HCT116 (cell line): ENCODE measurements around the gene MOCS1. TPM values are rescaled to one million over a fixed set of nuclear protein-coding genes. Genes with fewer than 3 reads are reported as not detected.
A peak's percentile ranks its signal among the peaks of the same experiment; 100 is the strongest.

Source experiments
- ATAC-seq: fragments of 200-7000 bp; cut with Tn5 transposase; 2 replicates; pipeline ENCODE4 v1.9.1; 2020; ENCODE audit warnings: mild to moderate bottlenecking, moderate library complexity
- BruUV-seq: library from RNA; stranded (reverse); fragments of 400-500 nt; replicated peaks from 2 replicates; lab custom pipeline; 2021; lab: Mats Ljungman, UMichigan
- CTCF ChIA-PET: fragments of 300-600 bp; sonication (Branson Sonifier 250); formaldehyde crosslinking; loops from one replicate; lab custom pipeline; 2021; ENCODE audit warnings: antibody characterized with exemption; lab: Charles Lee
- POLR2A ChIA-PET: fragments of 300-600, 350-600 bp; sonication (Branson Sonifier 250); formaldehyde crosslinking; loops from one replicate; lab custom pipeline; 2021; ENCODE audit warnings: antibody characterized with exemption; lab: Charles Lee
- RAD21 ChIA-PET, 2 experiments: fragments of 300-600 bp; sonication (Branson Sonifier 250); formaldehyde crosslinking; loops; one replicate each; lab custom pipeline; 2023; ENCODE audit warnings: low total read pairs in 2 of 2; ENCODE audit not compliant: uncharacterized antibody in 2 of 2, unreplicated experiment in 2 of 2, low non-redundant PET in 1 of 2; lab: Charles Lee
- DNase-seq: peaks from one replicate; pipeline ENCODE4 v3.0.0-alpha.2; 2010; ENCODE audit warnings: low read depth, low spot score
- H2AFZ ChIP-seq: fragments of 200-600 bp; shearing (Covaris generic), sonication (generic); 2 replicates; pipeline ENCODE4 v1.6.1; 2017; ENCODE audit warnings: low read depth, mixed run types, mixed read lengths, antibody characterized with exemption, low read length; ENCODE audit not compliant: poor library complexity, severe bottlenecking
- H3K27ac ChIP-seq: 2 replicates; pipeline ENCODE4 v1.5.1; 2012; ENCODE audit warnings: low read depth, low read length
- H3K27me3 ChIP-seq: fragments of 200-600 bp; sonication (generic); 2 replicates; pipeline ENCODE4 v1.6.1; 2016; ENCODE audit warnings: mixed run types, low read length, mixed read lengths; ENCODE audit not compliant: insufficient read depth
- H3K36me3 ChIP-seq, 2 experiments: fragments of 200-500 bp in 1 of 2; fragments of 200-600 bp in 1 of 2; sonication (Bioruptor generic) in 1 of 2; sonication (generic) in 1 of 2; 2 replicates each; pipeline versions ENCODE4 v1.5.1 to v1.6.1; 2014 to 2016; ENCODE audit warnings: low read length in 2 of 2, inconsistent platforms in 1 of 2, mixed read lengths in 1 of 2, mixed run types in 1 of 2; ENCODE audit not compliant: insufficient read depth in 2 of 2, control insufficient read depth in 1 of 2
- H3K4me1 ChIP-seq, 2 experiments: fragments of 200-600 bp in 1 of 2; sonication (generic) in 1 of 2; 2 replicates each; pipeline versions ENCODE4 v1.5.1 to v1.6.1; 2012 to 2017; ENCODE audit warnings: low read length in 2 of 2, inconsistent platforms in 1 of 2, mild to moderate bottlenecking in 1 of 2, mixed read lengths in 1 of 2, mixed run types in 1 of 2, moderate library complexity in 1 of 2; ENCODE audit not compliant: insufficient read depth in 2 of 2, control insufficient read depth in 1 of 2
- H3K4me2 ChIP-seq: fragments of 200-600 bp; sonication (generic); 2 replicates; pipeline ENCODE4 v1.6.1; 2017; ENCODE audit warnings: mixed run types, low read length, mixed read lengths
- H3K4me3 ChIP-seq, 2 experiments: fragments of 200-600 bp in 1 of 2; sonication (generic) in 1 of 2; replicated peaks in 1 of 2; 2 replicates each; pipeline ENCODE4 v1.5.1; 2011 to 2016; ENCODE audit warnings: low read length in 2 of 2, control low read depth in 1 of 2, low read depth in 1 of 2, mild to moderate bottlenecking in 1 of 2, mixed read lengths in 1 of 2, mixed run types in 1 of 2
- H3K79me2 ChIP-seq: fragments of 200-600 bp; sonication (generic); 2 replicates; pipeline ENCODE4 v1.6.1; 2017; ENCODE audit warnings: mild to moderate bottlenecking, mixed run types, low read length, moderate library complexity, mixed read lengths; ENCODE audit not compliant: insufficient read depth
- H3K9ac ChIP-seq: fragments of 200-600 bp; sonication (generic); 2 replicates; pipeline ENCODE4 v1.6.1; 2016; ENCODE audit warnings: low read length, mixed read lengths
- H3K9me2 ChIP-seq: fragments of 200-600 bp; sonication (generic), shearing (Covaris generic); 2 replicates; pipeline ENCODE4 v1.6.1; 2017; ENCODE audit warnings: mixed run types, mild to moderate bottlenecking, moderate library complexity; ENCODE audit not compliant: insufficient read depth
- H3K9me3 ChIP-seq, 2 experiments: fragments of 200-500 bp in 1 of 2; fragments of 200-600 bp in 1 of 2; sonication (Bioruptor generic) in 1 of 2; sonication (generic) in 1 of 2; 2 replicates each; pipeline ENCODE4 v1.6.1; 2014 to 2017; ENCODE audit warnings: low read length in 2 of 2, mixed read lengths in 2 of 2, inconsistent platforms in 1 of 2, low read depth in 1 of 2, mild to moderate bottlenecking in 1 of 2, mixed run types in 1 of 2, moderate library complexity in 1 of 2; ENCODE audit not compliant: control insufficient read depth in 1 of 2, insufficient read depth in 1 of 2
- H4K20me1 ChIP-seq: fragments of 200-600 bp; sonication (generic), shearing (Covaris generic); 2 replicates; pipeline ENCODE4 v1.6.1; 2017; ENCODE audit warnings: mixed run types, mild to moderate bottlenecking, moderate library complexity; ENCODE audit not compliant: insufficient read depth
- EGR1 ChIP-seq: IDR thresholded peaks from 2 replicates; pipeline ENCODE4 v1.6.1; 2012; ENCODE audit warnings: low read depth
- EZH2phosphoT487 ChIP-seq: fragments of 200-600 bp; IDR thresholded peaks from 2 replicates; pipeline ENCODE4 v1.6.1; 2018; ENCODE audit warnings: antibody characterized with exemption, borderline replicate concordance
- RAD21 ChIP-seq: IDR thresholded peaks from 2 replicates; pipeline ENCODE4 v1.6.1; 2012; ENCODE audit warnings: low read depth, mild to moderate bottlenecking
- intact Hi-C: fragments of 100-400 bp; cut with micrococcal nuclease; formaldehyde crosslinking; loops from 2 replicates; pipeline ENCODE4 v1.10.0; 2022
- total RNA-seq: library from RNA; stranded (reverse); gene quantifications from one replicate; pipeline ENCODE4 v1.2.1, GENCODE V29; 2021; ENCODE audit not compliant: unreplicated experiment
- TF ChIP-seq, protein P1 (sequence below), 3 experiments: fragments of 200-600 bp in 1 of 3; sonication (generic) in 1 of 3; IDR thresholded peaks in 2 of 3; conservative IDR thresholded peaks in 1 of 3; 2 replicates each; pipeline ENCODE4 v1.5.1; 2012 to 2017; ENCODE audit warnings: low read depth in 2 of 3, low read length in 2 of 3, antibody characterized with exemption in 1 of 3, borderline replicate concordance in 1 of 3, control low read depth in 1 of 3, mild to moderate bottlenecking in 1 of 3, mixed read lengths in 1 of 3, mixed run types in 1 of 3, moderate library complexity in 1 of 3; ENCODE audit not compliant: insufficient read depth in 1 of 3

MOCS1 gene
- total RNA-seq, 1 experiment from 2014 or later: 9.3 TPM

DNA sequence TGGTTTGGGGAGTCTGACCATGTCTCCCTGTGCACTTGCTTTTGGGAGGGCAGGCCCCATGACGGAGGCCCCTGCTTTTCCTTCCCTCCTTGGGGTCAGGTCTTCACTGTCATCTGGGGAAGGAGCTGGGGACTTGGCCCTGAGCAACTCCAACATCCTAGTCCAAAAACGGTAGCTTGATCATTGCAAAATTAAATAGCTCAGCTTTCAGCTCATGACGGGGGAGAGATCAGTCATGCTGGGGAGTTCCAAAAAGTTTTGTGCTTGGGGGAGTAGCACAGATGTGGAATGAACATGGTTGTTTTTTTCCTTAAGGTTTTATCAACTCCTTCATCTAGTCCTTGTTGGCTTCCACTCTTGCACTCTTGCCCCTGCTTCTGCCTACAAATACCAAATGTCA is 60.8 kb downstream of the MOCS1 start:
- Histone ChIP-seq H3K79me2 (no peaks in the 10 kb centered on the region), H4K20me1 (no peaks in the 10 kb centered on the region)
- no peak for TF ChIP-seq EZH2phosphoT487
- TF ChIP-seq, all 23 proteins: peak for 0
- ATAC-seq (no peak), DNase-seq (no peak)
- Histone ChIP-seq H3K27me3 (peaks cover 42% of the 10 kb centered on the region), H2AFZ (no peak overlapping the region), H3K9me3 (no peaks in the 10 kb centered on the region), H3K9me2 (no peaks in the 10 kb centered on the region), H3K36me3 (no peaks in the 10 kb centered on the region), H3K27ac (no peak overlapping the region), H3K4me1 (no peaks in the 10 kb centered on the region), H3K4me2 (no peak overlapping the region), H3K4me3 (no peak overlapping the region), H3K9ac (no peak overlapping the region)
- POLR2A ChIA-PET: no interaction called here
- intact Hi-C loops: no loop called here
- no TSS peak for BruUV-seq
- CTCF ChIA-PET: interaction anchor here (0.8 kb wide), 1 partner anchor 8 kb away, joined by 3 read pairs; no protein-coding TSS in a partner anchor
- RAD21 ChIA-PET: no interaction called here

DNA sequence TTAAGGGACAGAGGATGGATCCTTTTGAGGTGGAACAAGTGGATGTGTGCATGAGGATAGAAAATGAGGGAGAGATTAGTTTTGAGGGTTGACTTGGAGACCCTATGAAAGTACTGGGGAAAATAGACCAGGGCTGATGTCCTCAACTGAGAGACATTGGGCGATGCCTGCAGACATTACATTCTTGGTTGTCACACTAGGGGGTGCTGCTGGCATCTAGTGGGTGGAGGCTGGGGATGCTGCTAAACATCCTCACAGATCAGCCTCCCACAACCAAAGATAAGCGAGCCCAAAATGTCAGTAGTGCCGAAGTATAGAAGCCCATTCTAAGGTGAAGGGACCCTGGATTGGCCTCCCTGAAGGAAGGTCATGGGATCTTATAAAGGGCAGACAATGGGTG is 63.3 kb downstream of the MOCS1 start:
- Histone ChIP-seq H4K20me1 (no peaks in the 10 kb centered on the region), H3K27me3 (peaks cover 35% of the 10 kb centered on the region), H3K9me2 (no peaks in the 10 kb centered on the region), H3K36me3 (no peaks in the 10 kb centered on the region), H3K9me3 (no peaks in the 10 kb centered on the region), H3K4me1 (no peaks in the 10 kb centered on the region), H2AFZ (no peak overlapping the region), H3K4me3 (no peak overlapping the region), H3K27ac (no peak overlapping the region), H3K79me2 (no peaks in the 10 kb centered on the region), H3K9ac (no peak overlapping the region), H3K4me2 (no peak overlapping the region)
- ChIA-PET POLR2A (no interaction called here), RAD21 (no interaction called here), CTCF (no interaction called here)
- intact Hi-C loops: no loop called here
- BruUV-seq: no TSS peak
- TF ChIP-seq, protein P1, sequence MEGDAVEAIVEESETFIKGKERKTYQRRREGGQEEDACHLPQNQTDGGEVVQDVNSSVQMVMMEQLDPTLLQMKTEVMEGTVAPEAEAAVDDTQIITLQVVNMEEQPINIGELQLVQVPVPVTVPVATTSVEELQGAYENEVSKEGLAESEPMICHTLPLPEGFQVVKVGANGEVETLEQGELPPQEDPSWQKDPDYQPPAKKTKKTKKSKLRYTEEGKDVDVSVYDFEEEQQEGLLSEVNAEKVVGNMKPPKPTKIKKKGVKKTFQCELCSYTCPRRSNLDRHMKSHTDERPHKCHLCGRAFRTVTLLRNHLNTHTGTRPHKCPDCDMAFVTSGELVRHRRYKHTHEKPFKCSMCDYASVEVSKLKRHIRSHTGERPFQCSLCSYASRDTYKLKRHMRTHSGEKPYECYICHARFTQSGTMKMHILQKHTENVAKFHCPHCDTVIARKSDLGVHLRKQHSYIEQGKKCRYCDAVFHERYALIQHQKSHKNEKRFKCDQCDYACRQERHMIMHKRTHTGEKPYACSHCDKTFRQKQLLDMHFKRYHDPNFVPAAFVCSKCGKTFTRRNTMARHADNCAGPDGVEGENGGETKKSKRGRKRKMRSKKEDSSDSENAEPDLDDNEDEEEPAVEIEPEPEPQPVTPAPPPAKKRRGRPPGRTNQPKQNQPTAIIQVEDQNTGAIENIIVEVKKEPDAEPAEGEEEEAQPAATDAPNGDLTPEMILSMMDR (IDR thresholded peaks at IDR 0.05 in 2 of 3, conservative IDR thresholded peaks at IDR 0.05 in 1 of 3; ENCODE audit: borderline replicate concordance in 1 of 3, insufficient read depth in 1 of 3, low read depth in 2 of 3, low read length in 2 of 3): peak in 2 of 3 experiments; percentile 21 to 26; a peak in 3 of 6 replicates
- TF ChIP-seq EGR1 (no peak), RAD21 (peak; percentile 18; the same call in 1 of the 2 replicates)
- ATAC-seq (no peak), DNase-seq (no peak)
